Activated CD4-positive, alpha-beta T cell treated with anti-CD3 and anti-CD28 coated beads, Interleukin-2, Interleukin-6, amounts not matched to agents 100 ng/mL and 50 ng/mL, durations not matched to agents 16 hours and 8 hours (primary cell): ENCODE data around the gene PTPRE.
"Not testable (repeated sequence)": the region's sequence is repeated elsewhere in the genome, so short reads cannot be mapped to it uniquely, and the experiment has no call there.

Experiments
- DNase-seq: peaks from one replicate; pipeline ENCODE4 v3.0.0-alpha.2; 2020

PTPRE gene

DNA sequence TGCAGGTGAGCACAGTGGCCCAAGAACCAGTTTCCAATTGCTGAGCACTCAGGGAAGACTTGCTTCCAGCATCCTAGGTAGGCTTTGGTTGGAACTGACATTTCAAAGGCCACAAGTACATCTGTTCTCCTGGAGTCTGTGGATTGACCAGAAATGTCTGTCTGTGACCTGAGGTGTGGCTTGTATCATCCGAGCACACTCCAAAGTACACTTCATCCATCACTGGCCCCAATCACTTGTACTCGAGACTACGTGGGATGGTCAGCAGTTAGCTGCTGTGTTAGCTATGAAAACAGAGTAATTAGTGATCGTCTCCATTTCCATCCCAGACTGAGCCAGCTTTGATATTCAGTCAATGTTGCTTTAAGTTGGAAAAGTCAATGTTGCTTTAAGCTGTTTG, 174.3 kb downstream of the PTPRE start:
- DNase-seq: no peak

DNA sequence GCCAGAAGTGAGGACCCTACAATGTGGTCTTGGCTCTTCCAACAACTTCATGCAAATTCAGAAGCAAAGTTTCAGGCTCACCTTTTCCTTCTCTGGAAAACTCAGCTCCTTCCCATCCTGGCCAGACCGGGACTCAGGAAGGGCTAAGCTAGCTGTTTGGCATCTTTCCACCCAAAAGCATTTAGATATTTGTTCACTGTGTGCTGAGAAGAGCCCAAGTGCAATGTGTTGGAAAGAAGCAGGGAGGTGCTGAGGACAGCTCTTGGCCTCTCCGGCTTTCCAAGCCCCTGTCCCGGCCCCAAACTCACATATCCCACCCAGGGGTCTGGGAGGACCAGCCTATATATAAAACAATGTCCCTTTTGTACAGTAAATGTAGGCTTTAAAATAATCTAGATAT, 174.8 kb downstream of the PTPRE start:
- no peak for DNase-seq

DNA sequence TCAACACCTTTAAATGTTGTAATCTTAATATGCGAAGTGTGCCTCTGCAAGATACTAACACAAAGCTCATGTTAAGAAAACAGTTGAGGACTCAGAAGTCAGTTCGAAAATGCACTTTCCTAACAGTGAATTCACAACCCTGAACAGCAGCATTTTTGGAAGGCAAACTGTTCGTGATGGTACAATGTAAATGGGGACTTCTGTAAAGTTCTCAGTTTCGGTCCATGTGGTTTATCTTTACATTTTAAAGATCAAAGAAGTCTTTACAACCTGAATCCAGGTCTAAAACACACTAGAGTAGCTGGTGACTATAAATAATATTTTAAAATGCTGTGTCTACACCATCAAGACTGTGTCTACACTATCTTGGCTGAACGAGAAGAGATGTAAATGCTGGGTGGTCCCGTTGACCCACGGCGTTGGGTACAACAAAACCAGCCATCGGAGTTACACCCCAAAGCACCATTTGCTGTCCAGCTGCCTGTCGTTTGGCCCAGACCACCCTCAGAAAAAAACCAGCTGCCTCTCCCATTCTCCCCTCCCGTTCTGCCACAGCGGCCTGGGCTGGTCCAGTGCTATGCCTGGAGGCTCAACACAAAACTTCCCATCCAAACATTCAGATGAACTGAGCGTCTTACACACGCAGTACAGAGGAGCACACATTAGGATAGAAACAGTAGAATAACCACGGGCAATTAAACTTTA, 176.4 kb downstream of the PTPRE start:
- DNase-seq: no peak

DNA sequence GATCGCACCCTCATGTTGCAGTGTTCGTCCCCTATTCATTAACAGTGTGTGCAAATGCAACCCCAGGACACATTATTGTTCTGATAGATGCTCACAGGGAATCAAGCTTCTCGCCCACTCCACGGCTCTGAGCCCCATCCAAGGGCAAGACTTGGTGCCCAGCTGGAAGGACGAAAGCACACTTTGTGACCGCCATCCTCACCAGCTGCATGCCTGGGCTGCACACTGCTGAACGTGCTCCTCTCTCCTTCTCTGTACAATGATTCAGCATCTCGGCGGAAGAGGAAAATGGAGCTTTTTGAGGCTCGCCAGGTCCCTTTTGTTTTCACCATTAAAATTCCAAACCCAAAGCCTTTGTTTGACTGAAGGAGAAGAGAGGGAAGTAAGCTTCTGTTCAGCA, 177.5 kb downstream of the PTPRE start:
- no peak for DNase-seq

DNA sequence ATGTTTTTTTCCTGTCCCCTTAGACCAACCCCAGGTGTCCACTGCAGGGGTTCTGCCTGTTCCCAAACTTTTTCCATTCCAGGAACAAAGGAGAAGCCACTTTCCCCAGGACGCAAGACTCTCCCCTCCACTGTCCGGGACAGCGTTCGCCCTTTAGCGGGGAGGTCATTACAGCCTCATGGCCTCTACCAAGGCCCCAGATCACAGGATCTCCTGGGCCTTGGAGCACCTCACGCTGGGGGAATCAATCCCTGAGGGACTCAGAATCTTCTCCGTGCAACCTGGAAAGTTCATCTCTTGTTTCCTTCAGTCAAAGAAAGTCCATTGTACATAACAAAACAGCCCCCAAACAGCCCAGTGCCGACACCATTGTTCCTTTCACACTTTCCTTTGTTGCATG, 178.1 kb downstream of the PTPRE start:
- no peak for DNase-seq

DNA sequence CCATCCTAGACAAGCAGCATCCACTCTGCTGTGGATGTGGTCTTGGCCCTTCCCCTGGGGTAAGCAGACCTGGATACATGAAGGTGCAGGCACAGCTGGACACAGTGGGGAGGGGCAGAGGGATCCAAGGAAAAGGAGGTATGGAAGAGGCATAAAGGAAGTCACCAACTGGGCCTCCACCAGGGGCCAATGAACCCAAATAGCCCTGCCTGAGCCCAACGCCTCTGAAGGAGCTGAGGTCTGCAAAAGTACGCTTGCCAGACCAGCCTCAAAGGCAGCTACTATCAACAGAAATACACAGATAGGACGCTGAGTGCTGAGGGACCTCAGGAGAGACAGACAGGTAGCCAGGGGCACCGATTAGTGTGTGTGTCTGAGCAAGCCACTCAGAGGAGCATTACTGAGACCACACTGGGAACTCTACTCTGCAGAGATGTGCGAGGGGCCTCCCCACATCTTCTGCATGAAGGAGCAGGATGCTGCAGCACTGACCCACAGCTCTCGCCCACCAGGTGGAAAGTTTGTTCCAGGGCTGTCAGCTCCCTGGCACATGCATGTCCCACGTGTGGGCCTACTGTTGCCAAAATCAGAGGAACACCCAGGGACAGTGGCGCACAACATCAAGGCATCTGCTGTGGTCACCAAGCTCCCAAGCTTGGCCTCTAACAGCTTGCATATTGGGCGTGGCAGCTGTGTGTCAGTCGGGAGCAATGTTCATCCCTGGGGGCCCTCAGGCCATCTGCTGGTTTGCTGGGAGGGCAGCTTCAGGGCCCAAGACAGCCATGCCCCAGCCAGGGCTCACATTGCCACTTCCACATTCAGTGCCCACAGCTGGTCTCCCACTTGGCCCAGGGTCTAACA, 179.3 kb downstream of the PTPRE start:
- DNase-seq: no peak

DNA sequence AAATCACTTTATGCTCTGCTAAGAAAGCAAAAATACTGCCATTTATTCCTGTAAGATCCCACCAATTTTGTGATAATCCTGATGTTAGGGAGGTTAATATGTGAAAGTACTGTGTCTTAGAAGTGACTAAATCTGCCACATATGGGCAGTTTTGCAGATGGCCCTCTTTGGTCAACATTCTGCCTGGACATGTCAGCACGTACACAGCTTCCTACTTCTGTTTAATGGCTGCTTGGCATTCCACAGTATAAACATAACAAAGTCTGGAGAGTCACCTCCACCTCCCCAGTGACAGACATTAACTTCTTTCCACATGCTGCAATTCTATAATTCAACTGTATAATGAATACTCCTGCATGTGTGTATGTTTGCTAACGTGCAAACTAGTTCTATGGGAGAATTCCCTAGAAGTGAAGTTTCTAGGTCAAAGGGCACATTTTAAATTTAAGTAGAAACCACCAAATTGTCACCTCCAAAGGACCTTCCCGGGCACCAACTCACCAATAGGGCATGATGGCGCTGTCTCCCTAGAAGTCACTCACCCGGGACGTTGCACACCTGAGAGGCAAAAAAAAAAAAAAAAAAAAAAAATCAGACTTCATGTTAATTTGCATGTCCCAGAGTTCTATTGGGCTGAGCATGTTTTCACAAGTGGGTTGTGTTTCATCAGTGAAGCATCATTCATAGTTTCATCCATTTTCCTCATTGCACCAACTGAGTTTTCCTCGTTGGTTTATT, 180.4 kb downstream of the PTPRE start:
- DNase-seq: no peak

DNA sequence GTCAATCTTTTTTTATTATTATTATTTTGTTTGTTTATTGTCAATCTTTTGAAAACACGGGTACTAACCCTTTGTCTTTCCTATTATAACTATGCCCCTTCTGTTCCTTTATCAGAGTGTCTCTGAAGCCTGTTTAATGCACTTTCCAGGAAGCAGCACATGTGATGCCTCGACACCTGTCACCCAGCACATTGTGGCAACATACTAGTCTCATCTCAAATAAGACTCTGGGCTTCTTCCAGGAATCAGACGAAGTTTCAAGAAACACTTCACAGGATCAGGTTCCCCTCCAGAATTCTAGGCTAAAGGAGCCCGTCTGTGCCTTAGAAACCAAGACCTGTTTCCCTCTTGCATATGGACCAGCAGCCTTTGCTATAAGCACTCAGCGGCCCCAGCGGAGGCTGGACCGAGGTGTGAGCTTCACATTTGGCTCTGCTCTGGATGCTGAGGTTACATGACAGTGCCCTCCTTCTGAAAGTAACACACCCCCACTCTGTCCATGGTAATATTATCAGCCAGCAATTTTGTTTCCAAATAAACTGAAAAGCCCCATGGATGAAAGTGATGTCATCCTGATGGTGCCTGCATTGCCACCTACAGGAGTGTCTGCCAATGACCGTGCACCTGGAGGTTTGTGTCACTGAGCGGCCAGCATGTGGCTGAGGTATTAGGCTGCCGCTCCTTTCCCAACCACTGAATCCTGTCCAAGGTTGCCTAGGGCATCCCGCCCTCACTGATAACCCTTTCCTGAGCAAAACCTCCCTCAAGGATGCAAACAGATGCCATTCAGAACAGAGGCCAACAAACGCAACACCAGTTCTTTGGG, 181.2 kb downstream of the PTPRE start:
- DNase-seq: peak; percentile 20

DNA sequence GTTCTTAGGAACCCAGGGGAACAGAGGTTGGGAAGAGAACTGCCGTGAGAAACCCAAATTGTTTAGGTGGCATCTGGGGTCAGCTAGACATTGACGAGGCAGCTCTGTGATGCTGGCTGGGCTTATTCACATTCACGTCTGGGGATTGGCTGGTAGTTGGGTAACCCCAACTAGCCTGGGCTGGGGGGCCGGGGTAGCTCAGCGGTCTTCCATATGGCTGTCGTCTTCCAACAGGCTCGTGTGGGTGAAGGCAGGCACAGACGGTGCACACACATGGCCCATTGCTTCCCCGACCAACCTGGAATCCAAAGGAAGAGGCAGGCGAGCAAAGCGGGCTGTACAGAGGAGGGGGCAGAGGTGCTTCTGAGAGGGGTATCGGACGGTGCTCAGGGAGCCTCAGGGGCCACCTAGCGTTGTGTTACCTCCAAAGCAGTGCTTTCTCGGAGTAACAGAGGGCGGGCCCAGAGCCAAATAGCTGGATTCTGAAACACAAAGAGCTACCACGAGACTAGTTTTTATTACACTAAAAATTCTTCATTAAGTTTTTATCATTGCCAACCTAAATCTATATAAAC, 184.8 kb downstream of the PTPRE start:
- DNase-seq: no peak

DNA sequence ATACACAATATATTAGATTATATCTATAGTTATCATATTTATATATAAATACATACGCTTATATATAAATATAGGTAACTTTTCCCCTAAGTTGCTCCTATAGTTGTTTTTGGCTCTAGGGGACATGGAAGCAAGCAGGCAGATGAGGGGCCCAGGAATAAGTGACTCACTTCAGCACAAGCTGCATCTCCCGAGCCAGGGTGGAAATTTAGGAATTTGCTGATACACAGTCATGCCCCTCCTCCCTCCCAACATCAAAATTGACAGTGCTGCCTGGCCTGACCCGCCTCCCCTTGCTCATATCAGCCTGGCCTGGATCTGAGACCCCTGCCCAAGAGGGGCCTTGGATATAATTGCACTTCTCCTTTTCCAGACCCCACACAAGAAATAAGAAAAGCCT, 185.6 kb downstream of the PTPRE start:
- no peak for DNase-seq

DNA sequence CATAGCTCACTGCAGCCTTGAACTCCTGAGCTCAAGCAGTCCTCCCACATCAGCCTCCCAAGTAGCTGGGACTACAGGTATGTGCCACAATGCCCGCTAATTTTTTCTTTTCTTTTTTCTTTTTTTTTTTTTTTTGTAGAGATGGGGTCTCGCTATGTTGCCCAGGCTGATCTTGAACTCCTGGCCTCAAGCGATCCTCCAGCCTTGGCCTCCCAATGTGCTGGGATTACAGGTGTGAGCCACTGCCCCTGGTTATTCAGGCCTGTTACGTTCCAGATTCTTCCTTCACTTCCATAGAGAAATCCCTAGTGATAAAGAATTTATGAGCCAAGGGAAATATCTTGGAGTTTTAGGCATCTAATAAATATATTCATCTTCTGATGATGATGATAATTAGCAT, 187.7 kb downstream of the PTPRE start:
- DNase-seq: not testable (repeated sequence)

DNA sequence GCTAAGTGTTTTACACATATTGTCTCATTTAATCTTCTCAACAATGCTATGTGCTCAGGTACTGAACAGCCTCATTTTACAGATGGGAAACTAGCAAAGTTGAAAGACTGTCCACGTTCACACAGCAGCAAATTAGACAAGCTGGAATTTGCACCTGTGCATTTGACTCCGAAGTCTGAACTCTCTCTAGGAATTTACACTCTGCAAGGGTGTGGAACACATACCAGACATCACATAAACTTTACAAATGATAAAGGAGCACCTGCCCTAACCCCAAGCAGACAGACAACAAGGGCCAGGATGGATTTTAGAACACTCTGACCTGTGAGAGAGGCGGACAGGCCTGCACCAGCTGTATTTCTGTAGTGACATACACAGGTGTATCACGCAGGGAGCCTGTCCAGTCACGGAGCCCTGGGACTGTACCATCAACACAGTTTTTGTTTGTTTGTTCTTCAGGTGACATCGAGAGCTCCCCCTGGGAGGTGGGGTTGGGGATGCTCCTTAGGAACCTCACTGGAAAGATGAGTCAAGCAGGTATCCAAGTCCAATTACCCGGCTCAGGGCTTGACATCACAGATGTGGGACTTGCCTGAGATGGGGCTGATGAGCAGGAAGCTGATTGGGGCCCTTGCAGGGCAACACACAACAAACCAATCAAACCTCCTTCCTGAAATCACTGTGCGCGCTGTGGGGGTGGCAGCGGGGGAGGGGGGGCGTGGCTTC, 188.3 kb downstream of the PTPRE start:
- DNase-seq: peak; percentile 69

DNA sequence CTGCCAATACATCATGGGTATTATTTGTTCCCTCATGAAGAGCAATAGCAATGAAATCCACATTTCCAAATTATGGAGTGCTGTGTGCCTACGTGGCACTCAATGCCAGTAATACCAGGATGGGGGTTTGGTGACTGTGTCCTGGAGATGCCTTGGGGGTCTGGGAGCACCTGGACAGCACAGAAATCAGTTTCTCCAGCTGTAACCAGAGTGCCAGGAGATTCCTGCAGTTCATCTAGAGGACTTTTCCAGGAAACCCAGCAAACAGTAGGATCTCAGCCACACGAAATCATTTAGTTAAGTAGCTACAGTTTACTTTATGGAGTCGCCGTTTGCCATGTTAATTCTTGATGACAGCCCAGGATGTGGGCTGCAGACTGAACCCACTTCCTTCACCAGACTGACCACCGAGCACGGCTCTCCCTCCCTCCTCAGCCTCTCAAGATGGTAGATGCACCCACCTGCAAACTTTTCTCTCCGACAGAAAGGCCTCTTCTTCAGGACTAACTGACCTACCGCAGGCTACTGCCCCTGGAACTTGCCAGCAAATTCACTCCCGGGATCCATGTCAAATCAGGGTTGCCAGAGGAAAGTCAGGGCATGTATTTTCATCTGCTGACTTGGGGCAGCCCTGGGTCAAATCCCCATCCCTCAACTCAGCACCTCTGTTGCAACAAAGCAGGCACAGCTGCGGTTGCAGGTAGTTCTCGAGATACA, 189.0 kb downstream of the PTPRE start:
- DNase-seq: peak; percentile 53

DNA sequence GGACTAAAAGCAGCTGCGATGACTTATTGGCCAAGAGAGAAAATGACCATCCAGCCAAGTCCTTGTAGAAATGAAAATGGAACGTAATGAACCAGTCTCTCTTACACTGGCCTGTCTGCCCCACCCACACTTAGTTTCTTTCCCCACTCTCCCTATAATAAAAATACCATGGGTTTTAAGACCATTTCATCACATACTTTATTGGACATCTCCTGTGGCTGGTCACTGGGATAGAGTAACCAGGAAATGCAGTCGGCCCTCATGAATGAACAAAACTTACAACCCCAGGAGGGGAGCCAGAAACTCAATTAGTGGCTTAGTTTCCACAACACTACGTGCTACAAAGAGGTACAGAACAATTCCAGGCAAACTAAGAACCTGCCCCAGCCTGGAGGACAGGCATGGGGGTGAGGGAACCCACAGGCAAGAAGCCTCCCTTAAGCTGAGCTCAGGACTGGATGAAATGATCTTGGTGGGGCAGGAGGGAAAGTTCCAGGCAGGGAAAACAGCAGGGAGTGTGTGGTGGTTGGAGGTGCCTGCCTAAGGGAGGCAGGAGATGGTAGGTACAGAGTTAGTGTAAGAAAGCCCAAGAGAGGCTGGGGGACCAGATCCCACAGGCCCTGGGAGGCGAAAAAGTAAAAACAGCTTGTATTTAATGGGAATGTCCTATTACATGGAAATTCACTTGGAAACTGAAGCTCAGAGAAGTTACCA, 189.7 kb downstream of the PTPRE start:
- no peak for DNase-seq

DNA sequence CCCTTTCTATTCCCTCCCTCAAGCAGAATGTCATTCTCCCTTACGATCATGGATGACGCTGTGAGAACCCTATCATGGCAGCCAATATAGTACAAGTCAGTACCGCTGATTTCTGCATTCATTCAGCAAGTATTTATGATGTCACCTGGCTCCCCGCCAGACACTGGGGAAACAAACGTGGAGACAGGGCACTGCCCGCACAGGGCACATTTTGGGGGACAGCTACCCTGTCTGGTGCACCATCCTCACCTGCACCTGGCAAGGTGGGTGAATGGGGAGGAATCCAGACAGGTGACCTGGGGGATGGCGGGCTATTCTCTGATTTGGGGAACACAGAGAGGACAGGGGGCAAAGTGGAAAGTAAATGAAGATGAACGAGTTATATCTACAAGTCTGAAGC, 190.9 kb downstream of the PTPRE start:
- DNase-seq: no peak

DNA sequence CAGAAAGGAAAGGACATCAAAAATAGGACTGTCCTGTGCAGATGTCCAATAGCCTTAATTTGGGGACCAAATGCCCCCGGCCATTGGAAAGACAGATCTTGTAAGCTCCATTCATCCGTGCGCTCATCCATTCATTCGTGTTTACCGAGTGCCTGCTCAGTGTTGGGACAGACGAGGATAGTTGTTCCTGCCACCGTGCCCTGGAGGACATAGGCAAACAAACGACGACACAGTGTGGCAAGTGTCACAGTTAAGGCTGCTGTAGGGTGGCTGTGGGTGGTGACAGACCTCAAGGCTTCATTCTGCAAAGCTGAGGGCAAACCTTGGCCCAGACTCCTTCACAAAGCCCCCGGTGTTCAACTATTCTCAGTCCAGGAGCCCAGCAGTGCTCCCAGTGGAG, 191.7 kb downstream of the PTPRE start:
- no peak for DNase-seq

DNA sequence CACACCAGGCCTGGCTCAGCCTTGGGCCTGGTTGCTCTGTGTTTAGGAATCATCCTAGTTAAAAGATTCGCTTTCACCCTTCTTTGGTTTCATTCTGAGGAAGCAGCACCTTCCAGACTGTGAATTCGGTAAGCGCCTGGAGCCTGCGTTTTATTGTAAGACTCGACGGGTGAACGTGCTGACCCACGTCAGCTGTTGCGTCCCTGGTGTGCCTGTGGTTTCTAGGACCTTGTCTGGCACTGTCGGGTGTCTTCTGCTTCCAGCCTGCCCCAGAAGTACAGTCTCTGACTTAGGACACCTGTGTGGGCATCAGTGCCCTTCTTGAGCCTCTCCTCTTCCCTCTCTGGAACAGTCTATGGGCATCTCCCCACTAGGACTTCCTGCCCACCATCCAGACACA, 193.0 kb downstream of the PTPRE start:
- DNase-seq: no peak

DNA sequence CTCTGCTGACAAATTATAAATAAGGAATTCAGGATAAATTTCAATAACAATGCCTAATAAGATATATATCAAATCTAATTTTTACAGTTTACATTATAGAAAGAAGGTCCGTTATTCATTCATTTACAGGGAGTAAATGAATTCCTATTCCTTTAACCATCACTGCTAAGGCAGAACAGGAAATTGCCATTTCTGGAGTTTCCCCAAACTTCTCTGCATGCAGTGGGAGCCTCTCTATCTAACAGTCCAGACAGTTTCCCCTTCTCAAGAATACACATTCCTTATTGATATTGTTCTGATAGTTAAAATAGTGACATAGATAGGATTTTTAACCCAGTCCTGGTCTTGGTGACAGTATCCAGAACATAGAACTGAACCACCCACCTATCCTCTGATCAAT, 195.0 kb downstream of the PTPRE start:
- no peak for DNase-seq

DNA sequence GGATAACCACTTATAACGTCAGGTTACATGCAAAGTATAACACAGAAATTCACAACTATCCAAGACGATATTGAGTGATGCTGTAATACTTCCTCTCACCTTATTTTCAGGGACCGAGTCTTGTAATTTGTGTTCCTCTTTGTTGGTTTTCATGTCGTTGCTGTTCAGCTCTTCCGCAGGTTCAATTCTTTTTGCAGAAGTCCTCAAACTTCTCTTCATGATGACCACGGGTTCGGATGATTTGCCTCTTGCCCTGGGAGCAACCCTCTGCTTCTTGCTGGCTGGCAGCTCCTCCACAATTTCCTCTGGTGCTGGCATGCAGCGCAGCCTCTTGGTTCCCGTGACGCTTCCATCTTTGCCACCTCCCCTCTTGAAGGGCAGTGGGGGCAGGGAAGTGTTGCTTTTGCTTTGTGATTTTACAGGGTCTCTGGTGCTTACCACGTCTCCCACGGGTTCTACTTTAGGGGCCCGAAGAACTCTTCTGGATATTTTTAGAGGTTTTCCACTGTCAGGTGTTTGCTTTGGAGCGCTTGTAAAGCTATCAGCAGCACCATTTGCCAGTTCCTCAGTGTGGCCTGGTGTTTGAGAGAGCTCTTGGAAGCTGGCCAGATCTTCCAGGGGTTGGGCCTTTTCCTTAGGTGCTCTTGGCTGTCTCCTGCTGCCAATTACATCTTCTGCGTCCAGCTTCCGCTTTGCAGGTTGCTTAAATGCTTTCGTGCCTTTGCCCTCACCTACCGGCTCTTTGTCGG, 195.8 kb downstream of the PTPRE start:
- DNase-seq: no peak
